DOHH2 (cell line): ENCODE results near the gene RBM33.

Experiments used
- CTCF ChIP-seq: fragments of 200-600 bp; sonication (generic); IDR thresholded peaks from one replicate; pipeline ENCODE4 v1.5.1; 2014; ENCODE audit warnings: antibody characterized with exemption, mild to moderate bottlenecking, low read depth, low read length; ENCODE audit not compliant: poor library complexity, severe bottlenecking
- EZH2phosphoT487 ChIP-seq: fragments of 200-600 bp; sonication (generic); IDR thresholded peaks from 2 replicates; pipeline ENCODE4 v1.6.1; 2017; ENCODE audit warnings: borderline replicate concordance, mild to moderate bottlenecking, antibody characterized with exemption, low read length, moderate library complexity, mixed read lengths

- TF ChIP-seq CTCF, result no peak
- TF ChIP-seq EZH2phosphoT487, result no peak
Observed at GRCh38 chr7:155734445-155734809, 90.0 kb downstream of the RBM33 start.
